Kidney capillary endothelial cell (primary cell): ENCODE results near the gene PPP1R14C.
"Not testable (repeated sequence)": the region's sequence is repeated elsewhere in the genome, so short reads cannot be mapped to it uniquely, and the experiment has no call there.

Experiments
- DNase-seq: peaks from one replicate; pipeline ENCODE4 v3.0.0-alpha.2; 2018; ENCODE audit warnings: low spot score

PPP1R14C gene

DNA sequence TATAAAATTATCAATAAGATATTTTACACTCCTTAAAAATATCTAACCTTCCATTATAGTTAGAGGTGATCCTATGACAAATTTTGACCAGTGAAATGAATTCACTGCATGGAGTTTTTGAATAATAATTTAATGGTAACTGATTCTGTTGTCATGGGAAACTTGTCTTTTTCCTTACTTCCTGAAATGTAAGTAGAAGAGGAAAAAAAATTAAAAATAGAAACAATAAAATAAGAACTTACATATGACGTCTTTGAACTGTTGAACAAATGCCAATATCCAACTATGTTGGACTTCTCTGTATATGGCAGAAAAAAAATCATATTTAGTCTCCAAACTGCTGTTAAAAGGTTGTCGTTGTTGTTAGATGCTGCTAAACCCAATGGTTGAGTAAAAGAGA is 26.3 kb downstream of the PPP1R14C start:
- DNase-seq = no peak

DNA sequence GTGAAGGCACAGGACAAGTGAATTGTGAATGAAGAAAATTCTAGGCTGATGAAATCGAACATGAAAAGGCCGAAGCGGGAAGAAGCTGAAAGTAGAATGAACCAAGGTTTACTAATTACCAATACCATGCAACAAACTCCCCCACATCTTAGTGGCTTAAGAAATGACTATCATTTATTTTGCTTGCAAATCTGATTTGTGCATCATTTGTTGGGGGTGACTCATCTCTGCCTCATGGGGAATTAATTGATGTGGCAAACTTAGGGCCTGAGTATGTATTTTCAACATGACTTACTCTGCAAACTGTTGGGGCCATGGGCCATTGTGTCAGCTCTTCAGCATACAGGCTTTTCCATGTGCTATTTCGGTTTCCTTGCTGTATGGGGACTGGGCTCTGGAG is 26.8 kb downstream of the PPP1R14C start:
- DNase-seq = no peak

DNA sequence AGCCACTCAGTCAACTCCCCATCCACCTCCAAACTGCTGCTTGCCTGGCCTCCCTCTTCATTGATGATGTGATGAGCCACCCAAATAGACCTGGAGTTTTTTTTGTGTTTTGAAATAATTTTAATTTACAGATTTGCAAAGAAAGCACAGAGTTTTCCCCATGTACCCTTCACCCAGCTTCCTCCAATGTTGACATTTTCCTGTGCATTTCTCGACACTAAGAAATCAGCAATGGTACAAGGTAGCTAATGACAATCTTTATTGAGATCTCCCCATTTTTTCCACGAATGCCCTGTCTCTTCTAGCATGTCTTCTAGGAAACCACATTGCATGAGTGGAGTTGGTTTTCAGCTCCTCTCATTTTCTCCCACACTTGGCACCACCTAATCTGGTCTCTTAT is 30.1 kb downstream of the PPP1R14C start:
- DNase-seq = no peak

DNA sequence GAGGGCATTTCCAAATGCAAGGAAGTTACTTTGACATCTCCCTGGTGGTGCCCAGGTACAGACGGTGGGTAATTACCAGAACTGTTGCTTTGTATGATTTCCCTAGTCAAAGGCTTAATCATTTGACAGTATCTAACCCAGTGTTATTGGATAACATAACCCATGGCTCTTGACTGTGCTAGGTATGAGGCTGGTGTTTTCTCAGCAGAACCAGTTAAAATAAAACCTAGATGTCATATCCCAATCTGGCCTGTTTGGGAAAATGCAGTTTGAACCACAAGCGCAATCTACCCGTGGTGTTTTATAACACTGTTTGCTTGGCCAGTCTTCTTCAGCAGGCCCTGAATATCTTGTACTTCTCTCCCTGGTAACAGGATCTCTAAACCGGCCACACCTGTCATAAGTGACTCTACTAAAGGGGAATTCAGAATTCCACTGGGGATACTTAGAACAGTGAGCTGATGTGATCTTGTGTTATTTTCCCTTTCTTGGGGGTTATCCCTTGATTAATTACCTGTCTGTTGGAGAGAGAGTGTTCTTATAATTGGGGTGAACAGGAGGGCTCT is 32.8 kb downstream of the PPP1R14C start:
- DNase-seq = no peak

DNA sequence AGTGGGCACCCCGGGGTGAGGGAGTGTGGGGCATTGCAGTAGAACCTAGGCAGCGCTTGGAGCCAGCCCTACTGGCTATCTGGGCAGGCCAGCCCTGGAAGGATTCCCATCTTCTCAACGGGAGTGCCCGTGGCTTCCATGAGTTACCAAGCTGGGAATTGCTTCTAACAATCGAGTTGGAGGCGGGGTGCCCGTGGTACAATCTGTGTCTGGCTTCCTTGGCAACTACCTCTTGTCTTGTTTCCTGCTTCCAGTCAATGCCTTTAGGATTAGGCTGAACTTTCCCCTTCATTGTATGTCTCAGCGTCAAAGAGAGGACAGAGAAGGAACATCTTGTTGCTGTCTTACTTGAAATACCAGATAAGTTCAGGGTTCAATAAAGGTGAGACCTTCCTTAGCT is 33.3 kb downstream of the PPP1R14C start:
- no peak for DNase-seq

DNA sequence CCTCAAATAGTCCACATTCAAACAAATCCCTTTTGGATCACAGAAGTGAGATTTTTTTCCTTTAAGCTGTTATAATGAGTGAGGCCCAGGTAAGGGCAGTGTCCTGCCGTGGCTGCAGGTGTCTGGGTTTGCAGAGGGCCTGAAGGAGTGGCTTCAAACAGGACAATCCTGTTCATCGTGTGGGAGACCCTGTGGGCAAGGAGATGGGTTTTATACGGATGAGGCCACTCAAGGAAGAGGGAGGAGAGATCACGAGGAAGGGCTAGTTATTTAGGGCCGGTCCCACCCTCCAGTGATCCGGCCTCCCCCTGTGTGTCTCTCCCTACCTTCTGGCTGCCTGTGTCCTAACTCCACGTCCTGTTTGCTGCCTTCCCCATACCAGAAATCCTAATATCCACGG is 33.8 kb downstream of the PPP1R14C start:
- DNase-seq = no peak

DNA sequence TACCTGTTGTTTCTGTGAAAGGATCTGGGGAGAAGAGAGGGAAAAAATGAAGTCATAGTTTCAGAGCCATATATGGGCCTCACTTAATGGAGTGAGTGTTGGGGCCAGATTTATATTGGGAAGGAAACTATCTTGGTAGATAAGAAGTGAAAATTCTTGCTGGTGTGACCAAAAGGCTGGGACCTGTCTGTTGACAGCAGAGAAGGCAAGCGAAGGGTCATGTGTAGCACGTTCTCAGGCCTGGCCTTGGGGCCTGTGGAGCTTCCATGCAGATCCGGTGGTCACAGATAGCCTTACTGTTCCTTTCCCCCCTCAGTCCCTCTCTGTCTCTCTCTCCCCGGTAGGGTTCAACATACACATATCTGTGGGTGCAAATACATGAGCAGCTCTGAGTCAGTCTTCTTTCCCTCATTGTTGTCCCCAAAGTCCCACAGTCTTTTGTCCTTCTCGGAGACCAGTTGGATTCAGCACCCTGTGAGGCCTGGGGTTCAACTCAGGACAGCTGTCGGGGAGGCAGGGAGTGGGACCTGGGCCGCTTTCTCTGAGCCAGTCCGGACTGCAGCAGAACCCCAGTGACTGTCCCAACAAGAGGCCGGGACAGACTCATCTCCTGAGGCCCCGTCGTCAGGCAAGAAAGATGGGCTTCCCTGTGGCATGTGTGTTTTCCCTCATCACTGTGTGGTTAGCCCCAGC is 34.6 kb downstream of the PPP1R14C start:
- DNase-seq = no peak

DNA sequence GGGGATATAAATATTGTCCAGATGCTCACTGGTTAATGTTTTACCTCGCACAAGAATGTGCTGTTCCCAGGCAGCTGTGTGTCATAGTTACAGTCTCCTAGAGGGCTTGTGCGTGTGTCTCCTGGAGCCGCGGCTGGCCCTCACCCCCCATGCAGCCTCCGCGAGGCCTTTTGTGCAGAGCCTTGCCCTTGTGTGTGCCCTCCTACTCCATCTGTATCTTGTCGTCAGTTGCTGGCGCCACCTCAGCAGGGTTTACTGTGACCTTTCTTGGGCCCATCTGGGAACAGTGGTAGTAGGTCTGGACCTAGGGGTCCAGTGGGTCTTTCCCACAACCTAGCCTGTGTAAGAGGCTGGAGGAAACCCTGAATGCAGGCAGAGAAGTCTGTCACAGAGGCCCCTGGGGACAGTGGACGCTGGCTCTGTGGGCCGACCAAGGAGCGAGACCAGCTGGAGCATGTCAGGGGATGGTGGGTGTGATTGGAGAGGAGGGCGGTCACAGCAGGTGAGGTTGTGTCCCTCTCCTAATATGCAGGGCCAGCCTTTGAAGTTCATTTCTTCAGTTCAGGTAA is 35.2 kb downstream of the PPP1R14C start:
- no peak for DNase-seq

DNA sequence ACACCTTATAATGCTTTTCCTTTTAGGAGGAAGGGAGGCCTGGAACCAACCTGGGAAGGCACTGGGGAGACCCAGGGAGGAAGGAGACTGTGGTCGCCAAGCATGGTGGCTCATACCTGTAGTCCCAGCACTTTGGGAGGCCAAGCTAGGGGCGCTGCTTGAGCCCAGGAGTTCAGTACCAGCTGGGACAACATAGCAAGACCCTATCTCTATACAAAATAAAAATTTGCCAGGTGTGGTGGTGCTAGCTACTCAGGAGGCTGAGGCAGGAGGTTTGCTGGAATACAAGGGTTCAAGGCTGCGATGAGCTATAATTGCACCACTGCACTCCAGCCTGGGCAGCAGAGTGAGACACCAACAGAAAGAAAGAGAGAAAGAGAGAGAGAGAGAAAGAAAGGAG is 36.2 kb downstream of the PPP1R14C start:
- DNase-seq = no peak

DNA sequence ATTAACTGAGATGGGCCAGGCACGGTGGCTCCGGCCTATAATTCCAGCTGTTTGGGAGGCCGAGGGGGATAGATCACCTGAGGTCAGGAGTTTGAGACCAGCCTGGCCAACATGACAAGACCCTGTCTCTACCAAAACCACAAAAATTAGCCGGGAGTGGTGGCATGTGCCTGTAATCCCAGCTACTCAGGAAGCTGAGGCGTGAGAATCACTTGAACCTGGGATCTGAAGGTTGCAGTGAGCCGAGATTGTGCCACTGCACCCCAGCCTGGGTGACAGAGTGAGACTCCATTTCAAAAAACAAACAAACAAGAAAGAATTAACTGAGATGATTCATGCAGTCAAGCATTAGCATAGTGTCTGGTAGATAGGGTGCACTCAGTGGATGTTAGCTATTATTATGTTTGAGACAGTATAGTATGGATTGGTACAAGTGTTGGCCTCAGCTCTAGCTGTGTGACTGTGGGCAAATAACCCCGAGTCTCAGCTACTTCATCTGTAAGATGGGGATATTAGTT is 37.1 kb downstream of the PPP1R14C start:
- DNase-seq = not testable (repeated sequence)

DNA sequence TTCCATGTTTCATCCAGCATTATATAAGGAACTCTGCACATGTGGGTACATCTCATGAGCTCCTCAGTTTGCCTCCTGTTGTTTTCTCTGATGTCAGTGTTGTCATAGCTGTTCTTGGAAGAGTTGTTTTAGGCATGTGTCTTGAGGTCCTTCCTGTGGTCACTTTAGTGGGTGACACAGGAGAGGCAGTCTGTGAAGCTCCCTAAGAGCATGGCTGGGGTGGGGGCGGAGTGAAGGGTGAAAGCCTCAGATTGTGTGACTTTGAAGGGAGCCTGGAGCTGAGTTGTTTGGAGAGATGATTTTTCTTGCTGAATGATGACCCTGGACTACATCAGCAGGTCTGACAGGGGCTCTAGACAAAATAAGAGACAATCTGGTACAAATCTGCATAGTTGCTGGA is 37.7 kb downstream of the PPP1R14C start:
- no peak for DNase-seq

DNA sequence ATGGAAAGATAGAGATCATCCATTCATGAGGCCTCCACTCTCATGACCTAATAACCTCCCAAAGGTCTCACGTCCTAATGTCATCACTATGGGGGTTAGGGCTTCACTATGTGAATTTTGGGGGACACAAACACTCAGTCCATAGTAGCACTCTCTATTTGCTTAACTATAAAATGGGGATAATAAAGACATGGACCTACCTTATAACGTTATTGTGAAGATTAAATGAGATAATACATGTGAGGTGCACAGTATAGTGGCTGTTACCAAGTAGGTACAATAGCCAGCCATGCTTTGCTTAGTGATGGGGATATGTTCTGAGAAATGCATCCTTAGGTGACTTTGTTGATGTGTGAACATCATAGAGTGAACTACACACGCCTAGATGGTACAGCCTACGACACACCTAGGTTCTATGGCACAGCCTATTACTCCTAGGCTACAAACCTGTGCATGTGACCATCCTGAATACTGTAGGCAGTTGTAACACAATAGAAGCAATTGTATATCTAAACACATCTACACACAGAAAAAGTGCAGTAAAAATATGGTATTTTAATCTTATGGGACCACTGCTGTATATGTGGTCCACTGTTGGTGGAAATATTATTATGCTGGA is 39.7 kb downstream of the PPP1R14C start:
- no peak for DNase-seq

DNA sequence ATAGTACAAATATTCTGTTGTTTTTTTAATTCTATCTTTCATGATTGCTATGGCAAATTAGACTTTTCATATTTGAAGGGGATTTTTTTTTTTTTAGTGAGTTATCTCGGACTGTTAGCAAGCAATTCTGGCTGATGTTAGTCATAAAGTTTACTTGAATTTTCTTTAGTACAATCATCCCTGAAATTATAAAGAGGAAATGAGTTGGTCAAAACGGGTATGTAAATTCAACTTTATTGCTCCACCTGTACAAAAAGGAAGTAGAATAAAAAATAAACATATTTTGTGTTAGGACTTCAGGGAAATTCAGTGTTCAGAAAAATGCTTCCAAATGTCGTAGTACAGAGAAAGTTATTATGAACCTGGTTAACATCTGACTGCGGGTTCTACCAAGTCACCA is 40.3 kb downstream of the PPP1R14C start:
- no peak for DNase-seq

DNA sequence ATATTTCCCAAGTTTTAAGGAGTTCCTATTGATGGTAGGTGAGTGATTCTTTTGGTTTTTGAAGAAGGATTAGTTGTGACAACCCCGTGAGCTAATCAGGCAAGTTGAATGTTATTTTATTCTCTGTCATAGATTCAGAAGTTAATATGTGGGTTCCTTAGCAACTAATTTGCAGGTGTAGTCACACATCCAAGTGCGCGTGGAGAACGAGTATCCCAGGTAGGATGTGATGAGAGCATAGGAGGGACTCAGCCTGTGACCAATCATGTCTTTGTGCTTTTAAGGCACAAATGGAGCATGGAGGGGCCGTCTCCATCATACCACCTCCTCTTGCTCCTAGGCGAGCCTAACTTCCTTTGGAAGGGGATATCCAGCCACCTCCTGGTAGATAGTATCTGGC is 41.1 kb downstream of the PPP1R14C start:
- DNase-seq = no peak

DNA sequence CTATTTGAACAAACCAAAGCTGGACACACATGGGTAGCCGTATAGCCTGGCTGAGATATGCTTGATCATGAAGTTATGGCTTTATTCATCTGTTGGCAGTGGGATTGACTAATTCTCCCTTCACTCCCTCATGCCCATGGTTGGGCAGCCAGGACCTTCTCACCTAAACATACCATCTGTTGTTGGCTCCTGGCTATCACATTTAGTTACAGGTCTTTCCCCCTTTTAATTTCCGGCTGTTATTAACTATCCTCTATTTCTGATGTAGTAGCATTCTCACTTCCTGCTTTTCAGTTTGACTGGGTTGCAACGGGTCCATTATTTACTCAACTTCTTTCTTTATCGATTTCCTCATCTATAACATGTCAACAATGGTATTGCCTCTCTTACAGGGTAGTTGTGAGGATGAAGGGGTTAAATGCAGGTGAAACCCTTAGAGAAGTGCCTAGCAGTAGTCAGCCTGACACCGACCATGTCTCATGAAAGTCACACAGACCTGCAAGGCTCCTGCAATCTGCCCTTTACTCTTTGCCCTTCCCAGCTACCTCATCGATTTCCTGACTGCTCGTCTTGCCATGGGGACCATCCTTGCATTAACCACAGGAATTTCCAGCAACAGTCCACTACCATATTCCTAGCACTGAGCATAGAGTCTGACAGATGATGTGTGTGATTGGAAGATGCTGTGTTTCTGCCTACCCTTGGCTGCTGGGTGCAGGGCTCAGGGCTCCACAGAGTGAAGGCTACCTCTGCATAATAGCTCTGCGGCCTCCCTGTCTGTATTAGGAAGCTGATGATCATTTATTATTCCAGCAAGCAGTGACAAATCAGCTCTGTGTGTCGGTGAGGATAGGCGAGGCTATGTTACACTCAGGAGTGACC is 42.2 kb downstream of the PPP1R14C start:
- no peak for DNase-seq

DNA sequence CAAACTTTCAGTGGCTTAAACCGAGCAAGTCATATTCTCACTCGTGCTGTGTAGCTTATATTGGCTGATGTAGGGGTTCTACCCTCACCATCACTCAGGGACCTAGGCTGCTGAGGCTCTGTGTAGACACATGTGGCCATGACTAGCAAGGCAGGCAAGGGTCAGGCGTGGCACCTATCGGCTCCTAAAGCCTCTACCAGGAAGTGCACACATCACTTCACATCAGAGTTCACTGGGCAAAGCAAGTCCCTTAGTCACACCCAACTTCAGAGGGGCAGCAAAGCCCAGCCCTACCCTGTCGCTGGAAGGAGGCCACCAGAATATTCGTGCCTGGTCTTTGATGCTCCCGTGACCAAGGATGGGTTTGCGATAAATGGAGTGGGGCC is 42.9 kb downstream of the PPP1R14C start:
- DNase-seq = no peak

DNA sequence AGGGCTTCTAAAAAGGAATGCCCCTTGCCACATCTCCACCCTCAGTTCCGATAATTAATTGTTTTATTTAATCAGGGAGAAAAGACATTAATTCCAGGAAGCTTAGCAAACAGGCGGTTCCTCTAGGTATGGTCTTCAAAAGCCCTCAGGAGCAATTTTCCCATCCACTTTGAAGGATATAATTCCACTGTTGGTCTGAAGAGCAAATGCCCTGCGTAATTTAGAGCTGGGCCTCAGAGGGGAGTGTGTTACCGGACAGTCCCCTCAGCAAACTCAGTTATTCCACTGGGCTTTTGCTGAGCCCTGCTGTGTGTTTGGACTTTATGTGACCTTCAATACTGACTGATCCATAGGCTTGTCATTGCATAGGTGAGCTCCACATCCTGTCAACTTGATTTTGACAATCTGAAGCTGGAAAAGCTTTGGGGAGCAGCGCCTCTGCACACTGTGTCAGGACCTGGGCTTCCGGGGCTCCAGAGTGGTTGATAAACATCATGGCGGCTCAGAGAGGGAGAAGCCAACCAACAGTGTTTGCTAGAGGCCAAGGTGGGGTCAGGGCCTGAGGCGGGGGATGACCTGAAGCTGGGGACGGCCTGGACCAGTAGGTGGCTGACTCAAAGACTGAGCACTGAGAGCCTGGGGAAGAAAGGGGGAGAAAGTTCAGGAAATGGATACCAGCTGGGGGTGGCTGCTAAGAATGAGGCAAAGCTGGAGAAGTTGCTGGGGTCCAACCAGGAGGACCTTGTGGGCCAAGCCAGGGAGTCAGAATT is 43.5 kb downstream of the PPP1R14C start:
- DNase-seq = no peak

DNA sequence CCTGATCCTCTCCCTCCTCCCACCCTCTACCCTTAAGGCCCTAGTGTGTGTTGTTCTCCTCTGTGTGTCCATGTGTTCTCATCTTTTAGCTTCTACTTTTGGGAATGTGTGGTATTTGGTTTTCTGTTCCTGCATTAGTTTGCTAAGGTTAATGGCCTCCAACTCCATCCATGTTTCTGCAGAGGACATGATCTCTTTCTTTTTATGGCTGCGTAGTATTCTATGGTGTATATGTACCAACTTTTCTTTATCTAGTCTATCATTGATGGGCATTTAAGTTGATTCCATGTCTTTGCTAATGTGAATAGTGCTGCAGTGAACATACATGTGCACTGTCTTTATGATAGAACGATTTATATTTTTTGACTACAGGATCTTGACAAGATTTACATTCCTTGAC is 44.6 kb downstream of the PPP1R14C start:
- DNase-seq = not testable (repeated sequence)

DNA sequence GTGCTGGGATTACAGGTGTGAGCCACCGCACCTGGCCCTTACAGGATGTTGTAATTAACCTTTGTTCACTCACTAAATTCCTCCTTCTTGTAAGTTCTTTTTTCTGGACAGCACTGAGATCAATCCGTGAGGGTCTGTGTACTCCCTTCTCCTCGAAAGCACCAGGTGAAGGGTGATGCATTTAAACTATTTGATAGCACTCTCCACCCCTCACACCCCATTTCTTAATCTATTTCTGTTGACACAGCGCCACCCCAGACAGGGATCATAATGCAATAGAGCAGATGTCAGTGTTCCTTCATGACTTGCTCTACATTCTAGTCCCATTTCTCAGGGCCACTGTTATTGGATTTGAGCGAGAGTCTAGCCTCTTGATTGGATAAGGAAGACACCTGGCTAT is 46.3 kb downstream of the PPP1R14C start:
- DNase-seq = no peak

DNA sequence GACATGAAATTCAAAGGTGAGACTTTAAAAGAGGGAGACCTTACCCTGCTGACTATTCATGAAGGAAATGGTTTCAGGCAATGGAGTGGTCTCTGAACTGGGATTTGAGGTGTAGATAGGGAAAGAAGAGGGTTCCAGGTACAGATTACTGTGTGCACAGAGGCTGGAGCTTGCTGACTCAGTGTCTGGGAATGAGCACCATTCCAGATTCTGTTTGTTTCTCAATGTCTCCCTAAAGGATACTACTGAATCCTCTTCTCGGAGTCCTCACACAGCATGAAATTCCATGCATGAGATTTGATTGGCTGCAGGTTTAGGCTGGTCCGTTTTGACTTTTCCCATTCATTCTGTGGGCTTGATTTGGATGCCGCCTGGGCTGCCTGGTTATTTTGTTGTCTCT is 49.0 kb downstream of the PPP1R14C start:
- no peak for DNase-seq

DNA sequence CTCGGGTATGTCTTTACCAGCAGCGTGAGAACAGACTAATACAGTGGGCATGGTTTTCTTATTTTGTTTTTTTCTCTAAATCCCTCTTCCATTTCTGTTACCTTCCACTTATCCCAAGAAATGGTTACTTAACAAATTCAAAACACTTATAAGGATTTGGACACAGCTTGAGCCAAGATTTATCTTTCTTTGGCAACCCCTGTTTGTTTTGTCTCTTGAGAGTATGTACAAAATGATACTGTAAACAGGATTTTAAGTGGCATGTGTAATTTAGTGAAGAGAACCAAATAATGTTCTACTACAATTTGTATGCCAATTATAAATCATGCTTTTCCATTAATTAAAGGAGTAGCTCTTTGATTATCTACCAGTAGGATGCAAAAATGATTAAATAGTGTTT is 51.4 kb downstream of the PPP1R14C start:
- no peak for DNase-seq
